ENCODE results near the gene BMP3.

BMP3 gene

GRCh38 chr4:81042578-81043365, 12.3 kb downstream of the BMP3 start:
- TF ChIP-seq, protein P1, sequence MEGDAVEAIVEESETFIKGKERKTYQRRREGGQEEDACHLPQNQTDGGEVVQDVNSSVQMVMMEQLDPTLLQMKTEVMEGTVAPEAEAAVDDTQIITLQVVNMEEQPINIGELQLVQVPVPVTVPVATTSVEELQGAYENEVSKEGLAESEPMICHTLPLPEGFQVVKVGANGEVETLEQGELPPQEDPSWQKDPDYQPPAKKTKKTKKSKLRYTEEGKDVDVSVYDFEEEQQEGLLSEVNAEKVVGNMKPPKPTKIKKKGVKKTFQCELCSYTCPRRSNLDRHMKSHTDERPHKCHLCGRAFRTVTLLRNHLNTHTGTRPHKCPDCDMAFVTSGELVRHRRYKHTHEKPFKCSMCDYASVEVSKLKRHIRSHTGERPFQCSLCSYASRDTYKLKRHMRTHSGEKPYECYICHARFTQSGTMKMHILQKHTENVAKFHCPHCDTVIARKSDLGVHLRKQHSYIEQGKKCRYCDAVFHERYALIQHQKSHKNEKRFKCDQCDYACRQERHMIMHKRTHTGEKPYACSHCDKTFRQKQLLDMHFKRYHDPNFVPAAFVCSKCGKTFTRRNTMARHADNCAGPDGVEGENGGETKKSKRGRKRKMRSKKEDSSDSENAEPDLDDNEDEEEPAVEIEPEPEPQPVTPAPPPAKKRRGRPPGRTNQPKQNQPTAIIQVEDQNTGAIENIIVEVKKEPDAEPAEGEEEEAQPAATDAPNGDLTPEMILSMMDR (IDR thresholded peaks at IDR 0.05; ENCODE audit: control insufficient read depth, extremely low read depth, insufficient read depth): no peak
- no peak for DNase-seq (ENCODE audit: low read depth)
- no peak overlapping the region for H3K4me3 ChIP-seq (ENCODE audit: low read depth, low read length)

DNA sequence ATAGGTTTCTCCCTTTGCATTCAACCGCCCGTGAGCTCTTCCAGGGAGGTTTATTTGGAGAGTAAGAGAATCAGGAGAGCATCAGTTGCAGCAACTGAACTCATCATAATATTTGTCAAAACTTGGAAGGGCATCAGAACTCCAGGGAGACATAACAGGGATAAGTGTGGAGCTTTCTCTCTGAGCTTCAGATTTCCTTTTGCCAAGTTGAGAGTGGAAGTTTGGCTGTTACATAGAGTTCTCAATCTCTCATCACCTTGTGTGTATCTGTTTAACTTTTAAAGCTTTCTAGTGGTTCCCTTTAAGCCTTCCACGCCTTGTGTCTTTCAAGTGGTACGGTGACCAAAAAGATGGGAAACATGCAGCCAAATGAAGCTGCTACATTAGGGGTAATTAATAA, 18.8 kb downstream of the BMP3 start:
- TF ChIP-seq, protein P1 (IDR thresholded peaks at IDR 0.05; ENCODE audit: control insufficient read depth, extremely low read depth, insufficient read depth): no peak
- no peak for DNase-seq (ENCODE audit: low read depth)

DNA sequence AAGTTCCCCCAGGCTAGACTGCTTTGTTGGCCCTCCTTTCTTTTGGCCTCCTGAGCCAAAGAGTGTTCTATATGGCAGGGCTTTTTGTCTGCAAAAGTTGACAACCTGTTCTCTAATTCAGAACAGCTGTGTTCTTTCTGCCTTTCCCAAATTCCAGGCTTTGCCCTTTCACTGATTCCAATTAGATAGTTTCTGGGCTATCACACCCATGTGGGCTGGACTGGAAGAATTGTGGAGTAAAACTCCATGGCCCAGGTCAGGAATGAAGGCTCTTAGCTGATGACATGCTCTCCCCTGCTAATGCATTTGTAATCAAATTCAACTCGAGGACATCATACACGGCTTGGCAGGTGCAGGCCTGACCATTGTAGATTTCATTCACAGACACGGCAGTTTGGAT, 19.4 kb downstream of the BMP3 start:
- DNase-seq (ENCODE audit: low read depth): no peak
- H3K4me3 ChIP-seq (ENCODE audit: low read depth, low read length): no peak overlapping the region
- TF ChIP-seq, protein P1 (IDR thresholded peaks at IDR 0.05; ENCODE audit: control insufficient read depth, extremely low read depth, insufficient read depth): no peak

More for the DNA sequence above, 18.8 kb downstream of the BMP3 start:
- no peak overlapping the region for H3K4me3 ChIP-seq (ENCODE audit: low read depth, low read length)

DNA sequence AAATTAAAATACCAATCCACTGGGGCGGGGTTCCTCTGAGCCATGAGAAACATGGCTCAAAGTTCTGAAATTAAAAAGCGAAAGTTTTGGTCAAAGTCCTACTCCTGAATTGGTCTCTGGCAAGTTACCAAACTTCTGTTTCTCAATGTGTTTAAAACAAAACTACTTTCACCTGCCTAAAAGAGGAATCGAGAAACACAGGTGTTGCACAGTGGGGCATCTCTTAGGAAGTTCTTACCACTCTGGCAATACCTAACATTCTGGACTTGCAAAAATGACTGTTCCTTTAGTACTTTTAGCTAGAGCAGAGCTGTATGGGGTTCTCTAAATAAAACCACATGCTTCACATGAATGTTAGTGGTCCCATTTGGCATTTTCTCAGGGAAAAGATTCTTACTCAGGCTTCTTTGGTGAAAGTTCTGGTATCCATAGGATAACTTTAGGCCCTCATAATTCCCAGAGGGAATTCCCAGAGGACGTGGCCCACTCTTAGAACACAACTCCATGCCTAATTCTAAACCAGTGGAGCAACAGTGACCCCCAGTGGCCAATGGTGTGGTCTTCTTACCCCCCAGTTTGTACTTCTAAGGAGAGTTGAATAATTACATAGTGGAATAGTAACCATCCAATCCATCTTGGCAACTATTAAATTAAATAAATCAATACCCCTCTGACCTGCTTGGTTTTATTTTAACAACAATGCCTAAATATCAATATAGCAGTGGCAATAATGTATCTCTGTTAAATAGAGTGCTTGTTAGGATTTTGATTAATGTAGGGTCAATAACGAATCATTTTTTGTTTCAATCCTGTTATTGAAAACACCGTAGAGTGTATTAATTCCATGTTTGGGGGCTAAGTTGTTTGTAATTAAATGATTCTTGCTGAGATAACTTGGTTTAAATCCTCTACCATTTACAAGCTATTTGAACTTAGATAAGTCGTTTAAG, 21.9 kb downstream of the BMP3 start:
- H3K4me3 ChIP-seq (ENCODE audit: low read depth, low read length): no peak overlapping the region
- DNase-seq (ENCODE audit: low read depth): no peak
- TF ChIP-seq, protein P1 (IDR thresholded peaks at IDR 0.05; ENCODE audit: control insufficient read depth, extremely low read depth, insufficient read depth): peak; percentile 81

GRCh38 chr4:81058621-81059020, 28.1 kb downstream of the BMP3 start:
- TF ChIP-seq, protein P1 (IDR thresholded peaks at IDR 0.05; ENCODE audit: control insufficient read depth, extremely low read depth, insufficient read depth): no peak
- H3K4me3 ChIP-seq (ENCODE audit: low read depth, low read length): no peak overlapping the region

GRCh38 chr4:81060587-81061343, 30.3 kb downstream of the BMP3 start:
- H3K4me3 ChIP-seq (ENCODE audit: low read depth, low read length): no peak overlapping the region
- TF ChIP-seq, protein P1 (IDR thresholded peaks at IDR 0.05; ENCODE audit: control insufficient read depth, extremely low read depth, insufficient read depth): no peak
- DNase-seq (ENCODE audit: low read depth): no peak

More at GRCh38 chr4:81058621-81059020, 28.1 kb downstream of the BMP3 start:
- DNase-seq (ENCODE audit: low read depth): no peak

Measured in LNCaP clone FGC (cell line).